H1 (cell line): Measurements from ENCODE around the gene ZNF516. TPM values are rescaled to one million over a fixed set of nuclear protein-coding genes. Genes with fewer than 3 reads are reported as not detected.

Experiments used
- CTCF ChIA-PET: fragments of 300-600 bp; sonication (Branson Sonifier 250); formaldehyde crosslinking; loops from one replicate; lab custom pipeline; 2021; ENCODE audit not compliant: partially characterized antibody; lab: Charles Lee
- POLR2A ChIA-PET: fragments of 300-600 bp; sonication (Branson Sonifier 250); formaldehyde crosslinking; loops from one replicate; lab custom pipeline; 2021; ENCODE audit warnings: inconsistent platforms; ENCODE audit not compliant: partially characterized antibody; lab: Charles Lee
- DNase-seq, 2 experiments: peaks; one replicate each; pipeline versions ENCODE4 v3.0.0 to v3.0.0-alpha.2; 2010 to 2022; ENCODE audit warnings: low spot score in 2 of 2, low read depth in 1 of 2, mixed read lengths in 1 of 2
- FAIRE-seq: peaks from 2 replicates; lab custom pipeline; 2011; peaks lifted over from hg19 to GRCh38; lab: Jason Lieb, UNC
- H2AFZ ChIP-seq: 2 replicates; pipeline ENCODE4 v1.8.1; 2012; ENCODE audit warnings: low read length, inconsistent platforms
- H2AK5ac ChIP-seq: 2 replicates; pipeline ENCODE4 v1.6.1; 2013; ENCODE audit warnings: low read depth, low read length
- H2BK120ac ChIP-seq: replicated peaks from 2 replicates; pipeline ENCODE3; 2013; ENCODE audit warnings: low read depth, low read length, inconsistent platforms
- H2BK12ac ChIP-seq: 2 replicates; pipeline ENCODE4 v1.6.1; 2013; ENCODE audit warnings: low read depth, low read length
- H2BK15ac ChIP-seq: 2 replicates; pipeline ENCODE4 v1.6.1; 2013; ENCODE audit warnings: low read length
- H2BK20ac ChIP-seq: 2 replicates; pipeline ENCODE4 v1.6.1; 2013; ENCODE audit warnings: low read length
- H2BK5ac ChIP-seq: 2 replicates; pipeline ENCODE4 v1.6.1; 2013; ENCODE audit warnings: low read depth, low read length
- H3K14ac ChIP-seq: 2 replicates; pipeline ENCODE4 v1.6.1; 2013; ENCODE audit warnings: inconsistent platforms; ENCODE audit not compliant: insufficient read length
- H3K18ac ChIP-seq: 2 replicates; pipeline ENCODE4 v1.6.1; 2013; ENCODE audit warnings: low read length; ENCODE audit errors: extremely low read depth
- H3K23ac ChIP-seq: 2 replicates; pipeline ENCODE4 v1.6.1; 2013; ENCODE audit warnings: inconsistent platforms; ENCODE audit not compliant: insufficient read length
- H3K23me2 ChIP-seq: 2 replicates; pipeline ENCODE4 v1.6.1; 2013; ENCODE audit warnings: low read depth, low read length
- H3K27ac ChIP-seq: 2 replicates; pipeline ENCODE4 v1.6.1; 2011; ENCODE audit warnings: low read depth, low read length, inconsistent platforms
- H3K27me3 ChIP-seq, 4 experiments: replicated peaks in 1 of 4; 1 replicate in 1 of 4; 2 replicates in 3 of 4; pipeline versions ENCODE4 v1.6.1 to v1.8.1; 2011 to 2013; ENCODE audit warnings: low read length in 3 of 4, mild to moderate bottlenecking in 3 of 4, inconsistent platforms in 2 of 4, mixed read lengths in 2 of 4, moderate library complexity in 1 of 4; ENCODE audit not compliant: control insufficient read depth in 3 of 4, insufficient read depth in 3 of 4; ENCODE audit errors: extremely low read depth in 1 of 4
- H3K36me3 ChIP-seq, 4 experiments: 2 replicates each; pipeline versions ENCODE4 v1.6.1 to v1.8.1; 2011 to 2013; ENCODE audit warnings: mild to moderate bottlenecking in 4 of 4, low read length in 3 of 4, moderate library complexity in 2 of 4, control low read depth in 1 of 4, inconsistent platforms in 1 of 4; ENCODE audit not compliant: insufficient read depth in 4 of 4, control insufficient read depth in 2 of 4
- H3K4ac ChIP-seq: replicated peaks from 2 replicates; pipeline ENCODE3; 2013; ENCODE audit warnings: low read length, low read depth, mixed read lengths, inconsistent platforms; ENCODE audit not compliant: insufficient read length
- H3K4me1 ChIP-seq, 4 experiments: replicated peaks in 1 of 4; 1 replicate in 1 of 4; 2 replicates in 3 of 4; pipeline versions ENCODE4 v1.6.1 to v1.8.1; 2011 to 2013; ENCODE audit warnings: low read length in 3 of 4, inconsistent platforms in 2 of 4, mixed read lengths in 1 of 4; ENCODE audit not compliant: insufficient read depth in 4 of 4, control insufficient read depth in 3 of 4
- H3K4me2 ChIP-seq, 2 experiments: 2 replicates each; pipeline versions ENCODE4 v1.6.1 to v1.8.1; 2011 to 2013; ENCODE audit warnings: low read depth in 2 of 2, low read length in 2 of 2, control low read depth in 1 of 2, inconsistent platforms in 1 of 2, mild to moderate bottlenecking in 1 of 2; ENCODE audit not compliant: insufficient read depth in 1 of 2
- H3K4me3 ChIP-seq, 4 experiments: fragments of 200-600, 300-600 bp in 1 of 4; sonication (generic), shearing (Covaris generic), sonication (Bioruptor Twin) in 1 of 4; 2 replicates each; pipeline versions ENCODE4 v1.5.1 to v1.8.1; 2011 to 2016; ENCODE audit warnings: low read length in 4 of 4, low read depth in 3 of 4, control low read depth in 2 of 4, inconsistent platforms in 2 of 4, mild to moderate bottlenecking in 2 of 4, mixed read lengths in 1 of 4, moderate library complexity in 1 of 4; ENCODE audit not compliant: insufficient read depth in 2 of 4; ENCODE audit errors: extremely low read depth in 1 of 4
- H3K56ac ChIP-seq: replicated peaks from 2 replicates; pipeline ENCODE3; 2013; ENCODE audit warnings: low read depth, mild to moderate bottlenecking, mixed read lengths, low read length, inconsistent platforms; ENCODE audit not compliant: insufficient read length
- H3K79me1 ChIP-seq: 2 replicates; pipeline ENCODE4 v1.6.1; 2013; ENCODE audit warnings: low read depth, low read length, control low read depth
- H3K79me2 ChIP-seq, 2 experiments: 2 replicates each; pipeline versions ENCODE4 v1.6.1 to v1.8.1; 2012 to 2013; ENCODE audit warnings: low read length in 2 of 2, mild to moderate bottlenecking in 2 of 2, inconsistent platforms in 1 of 2; ENCODE audit not compliant: insufficient read depth in 2 of 2, control insufficient read depth in 1 of 2
- H3K9ac ChIP-seq, 4 experiments: replicated peaks in 1 of 4; 1 replicate in 1 of 4; 2 replicates in 3 of 4; pipeline versions ENCODE4 v1.6.1 to v1.8.1; 2011 to 2013; ENCODE audit warnings: low read depth in 3 of 4, low read length in 3 of 4, control low read depth in 2 of 4, mild to moderate bottlenecking in 2 of 4, moderate library complexity in 2 of 4, inconsistent platforms in 1 of 4; ENCODE audit errors: extremely low read depth in 1 of 4
- H3K9me3 ChIP-seq, 2 experiments: 2 replicates each; pipeline versions ENCODE4 v1.6.1 to v1.8.1; 2012 to 2013; ENCODE audit warnings: mild to moderate bottlenecking in 2 of 2, moderate library complexity in 2 of 2, control low read depth in 1 of 2, inconsistent platforms in 1 of 2, low read depth in 1 of 2, low read length in 1 of 2, mixed read lengths in 1 of 2; ENCODE audit not compliant: insufficient read depth in 2 of 2
- H4K20me1 ChIP-seq, 2 experiments: replicated peaks in 1 of 2; 2 replicates each; pipeline versions ENCODE3 to v1.8.1; 2011 to 2013; ENCODE audit warnings: inconsistent platforms in 2 of 2, low read length in 2 of 2, mild to moderate bottlenecking in 1 of 2; ENCODE audit not compliant: insufficient read depth in 2 of 2, control insufficient read depth in 1 of 2
- H4K5ac ChIP-seq: 2 replicates; pipeline ENCODE4 v1.6.1; 2013; ENCODE audit warnings: low read length, low read depth, mixed read lengths, inconsistent platforms; ENCODE audit not compliant: insufficient read length
- H4K8ac ChIP-seq: 2 replicates; pipeline ENCODE4 v1.8.0; 2013; ENCODE audit warnings: mild to moderate bottlenecking, moderate library complexity, low read length, inconsistent platforms; ENCODE audit not compliant: insufficient read depth; ENCODE audit errors: extremely low read depth
- H4K91ac ChIP-seq: replicated peaks from 2 replicates; pipeline ENCODE3; 2013; ENCODE audit warnings: low read length, mixed read lengths, inconsistent platforms; ENCODE audit not compliant: insufficient read length
- BACH1 ChIP-seq: IDR thresholded peaks from 2 replicates; pipeline ENCODE4 v1.6.1; 2012; ENCODE audit warnings: low read length, improper control_type of control experiment
- BRCA1 ChIP-seq: IDR thresholded peaks from 2 replicates; pipeline ENCODE4 v1.6.1; 2012; ENCODE audit warnings: low read depth, low read length, improper control_type of control experiment
- CBX8 ChIP-seq: fragments of 300-800, 300-1000 bp; sonication (generic); IDR thresholded peaks from 2 replicates; pipeline ENCODE4 v1.7.1; 2016; ENCODE audit warnings: low read depth, low read length, borderline replicate concordance
- CTBP2 ChIP-seq: IDR thresholded peaks from 2 replicates; pipeline ENCODE4 v1.7.0; 2011; ENCODE audit warnings: borderline replicate concordance, mild to moderate bottlenecking, moderate library complexity, mixed read lengths, low read length; ENCODE audit not compliant: insufficient read depth, insufficient read length
- EGR1 ChIP-seq: IDR thresholded peaks from 2 replicates; pipeline ENCODE4 v1.6.1; 2011; ENCODE audit warnings: low read depth, low read length, borderline replicate concordance
- SRF ChIP-seq: IDR thresholded peaks from 2 replicates; pipeline ENCODE4 v1.6.1; 2011; ENCODE audit warnings: mild to moderate bottlenecking, low read depth, low read length, moderate library complexity
- SUZ12 ChIP-seq: fragments of 200-600 bp; sonication (generic); IDR thresholded peaks from 2 replicates; pipeline ENCODE4 v1.6.1; 2012; ENCODE audit warnings: mild to moderate bottlenecking, inconsistent platforms, low read length, moderate library complexity, mixed read lengths
- TAF1 ChIP-seq: IDR thresholded peaks from 2 replicates; pipeline ENCODE4 v1.6.1; 2011; ENCODE audit warnings: mild to moderate bottlenecking, low read depth, low read length
- USF2 ChIP-seq: IDR thresholded peaks from 2 replicates; pipeline ENCODE4 v1.6.1; 2011; ENCODE audit warnings: low read length, improper control_type of control experiment
- ZNF274 ChIP-seq: IDR thresholded peaks from 2 replicates; pipeline ENCODE4 v1.7.0; 2012; ENCODE audit warnings: low read length, borderline replicate concordance; ENCODE audit errors: extremely low read depth
- WGBS, 2 experiments: shearing (Covaris generic) in 1 of 2; methylation state at CpG; one replicate each; pipeline versions ENCODE4 v1.1.6 to v1.1.7; 2013 to 2015; ENCODE audit warnings: low lambda C conversion rate in 2 of 2, mixed read lengths in 2 of 2, inconsistent platforms in 1 of 2, low coverage in 1 of 2, missing lambda C conversion rate in 1 of 2; ENCODE audit not compliant: insufficient replicate concordance in 2 of 2, insufficient coverage in 1 of 2, insufficient read length in 1 of 2; ENCODE audit errors: extremely low coverage in 1 of 2, missing lambda C conversion rate in 1 of 2; 5-methylcytosine and 5-hydroxymethylcytosine counted together
- polyA plus RNA-seq, 7 experiments: library from polyadenylated mRNA; depleted of rRNA in 3 of 7; stranded (reverse) in 5 of 7; unstranded in 2 of 7; fragments of >200 nt in 5 of 7; fragments of 200-250 nt in 2 of 7; gene quantifications; 1 replicate in 5 of 7; 2 replicates in 1 of 7; 4 replicates in 1 of 7; pipeline versions ENCODE4 v1.2.1 to v1.2.3, GENCODE V29; 2011 to 2013; ENCODE audit warnings: missing spikeins in 2 of 7, mixed read lengths in 2 of 7
- total RNA-seq: library from RNA; stranded (reverse); fragmentation: NEBNext Ultra II Directional; extraction: Animal tissue kit (Norgen Biotek cat#: 25700); gene quantifications from 2 replicates; pipeline ENCODE4 v1.2.1, GENCODE V29; 2021

Gene ZNF516
- total and polyA plus RNA-seq, 2 of the 8 experiments (the other 6 are each of a cell fraction or from before 2014, with no cell fraction given) = 7.3 to 17.0 TPM

- no peak overlapping the region for H2AFZ ChIP-seq
- H3K4me1 ChIP-seq = no peaks in the 10 kb centered on the region
- H2BK20ac ChIP-seq = no peak overlapping the region
- WGBS, 2 experiments = 88% methylated on average over 17 of the region's 17 CpGs; no CpG with 5 or more reads in 1 of the 2 experiments
- POLR2A ChIA-PET = no interaction called here
- no peak overlapping the region for H3K14ac ChIP-seq
- H3K23ac ChIP-seq = no peak overlapping the region
- H3K9ac ChIP-seq = no peak overlapping the region
- H2BK15ac ChIP-seq = no peak overlapping the region
- no peak overlapping the region for H2BK5ac ChIP-seq
- H3K79me1 ChIP-seq = peaks cover 12% of the 10 kb centered on the region
- no peak overlapping the region for H2AK5ac ChIP-seq
- H3K36me3 ChIP-seq = no peaks in the 10 kb centered on the region
- no peak for DNase-seq
- no peaks in the 10 kb centered on the region for H3K9me3 ChIP-seq
- H4K8ac ChIP-seq = no peak overlapping the region
- H2BK120ac ChIP-seq = no peak overlapping the region
- no peak overlapping the region for H3K27ac ChIP-seq
- H3K18ac ChIP-seq = no peak overlapping the region
- H2BK12ac ChIP-seq = no peak overlapping the region
- no peak overlapping the region for H3K56ac ChIP-seq
- H4K91ac ChIP-seq = no peak overlapping the region
- no peaks in the 10 kb centered on the region; the same call in 1 of the 2 replicates for H3K23me2 ChIP-seq
- TF ChIP-seq USF2 (no peak), ZNF274 (no peak), BACH1 (no peak), TAF1 (no peak), SRF (no peak), CBX8 (no peak), EGR1 (no peak), SUZ12 (no peak), CTBP2 (no peak), BRCA1 (no peak)
- no peak for FAIRE-seq
- H3K79me2 ChIP-seq = no peaks in the 10 kb centered on the region; a peak in 1 of 4 replicates
- CTCF ChIA-PET = interaction anchor here (0.7 to 2.0 kb wide), 8 partner anchors 9 to 304 kb away, joined by 3 to 14 read pairs (median 3); no protein-coding TSS in a partner anchor
- H3K27me3 ChIP-seq = no peaks in the 10 kb centered on the region
- H3K4me2 ChIP-seq = no peak overlapping the region
- no peak overlapping the region for H3K4me3 ChIP-seq
- H3K4ac ChIP-seq = no peak overlapping the region
- peaks cover 2 to 13% of the 10 kb centered on the region in 2 experiments for H4K20me1 ChIP-seq
- H4K5ac ChIP-seq = no peak overlapping the region
Observed at GRCh38 chr18:76405280-76405679, 89.8 kb downstream of the ZNF516 start.
